IMR-90 (cell line): Measurements from ENCODE around the gene MSH2.

Source experiments
- BHLHE40 ChIP-seq: fragments of 150-350 bp; IDR thresholded peaks from 2 replicates; pipeline ENCODE4 v1.6.1; 2016; ENCODE audit warnings: mild to moderate bottlenecking, low read depth, low read length
- CEBPB ChIP-seq: IDR thresholded peaks from 2 replicates; pipeline ENCODE4 v1.6.1; 2012; ENCODE audit warnings: low read depth, low read length, improper control_type of control experiment
- MAFK ChIP-seq: IDR thresholded peaks from 2 replicates; pipeline ENCODE4 v1.6.1; 2012; ENCODE audit warnings: low read depth, low read length, improper control_type of control experiment
- MXI1 ChIP-seq: IDR thresholded peaks from 2 replicates; pipeline ENCODE4 v1.6.1; 2012; ENCODE audit warnings: low read depth, mild to moderate bottlenecking, low read length, moderate library complexity, borderline replicate concordance
- POLR2A ChIP-seq: IDR thresholded peaks from 2 replicates; pipeline ENCODE4 v1.6.1; 2012; ENCODE audit warnings: mild to moderate bottlenecking, low read depth, low read length
- TF ChIP-seq, protein P1 (sequence below): conservative IDR thresholded peaks from 2 replicates; pipeline ENCODE4 v1.5.1; 2012; ENCODE audit warnings: mild to moderate bottlenecking, low read depth, low read length, improper control_type of control experiment
- TF ChIP-seq, protein P2 (sequence below): fragments of 150-350 bp; IDR thresholded peaks from 2 replicates; pipeline ENCODE4 v1.6.1; 2017; ENCODE audit warnings: mild to moderate bottlenecking, antibody characterized with exemption, low read length, low read depth

DNA sequence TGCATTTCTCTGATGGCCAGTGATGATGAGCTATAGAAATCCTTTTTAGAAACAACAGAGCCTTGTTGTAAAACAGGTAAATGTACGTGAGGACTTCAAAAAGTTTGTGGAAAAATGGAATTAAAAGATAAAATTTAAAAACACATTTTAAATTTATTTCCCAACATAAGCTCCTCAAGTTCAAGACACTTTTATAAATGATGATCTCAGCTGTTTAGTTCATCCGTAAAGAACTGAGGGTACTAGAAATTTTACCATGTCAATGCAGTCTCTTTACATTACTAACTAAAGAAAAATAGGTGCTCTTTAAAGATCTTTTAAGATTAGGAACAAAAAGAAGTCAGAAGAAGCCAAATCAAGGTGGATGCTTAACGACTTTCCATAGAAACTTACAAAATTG is 52.5 kb downstream of the MSH2 start:
- no peak for TF ChIP-seq POLR2A
- no peak for TF ChIP-seq CEBPB
- TF ChIP-seq MXI1, result no peak
- TF ChIP-seq BHLHE40, result no peak
- TF ChIP-seq, protein P1, sequence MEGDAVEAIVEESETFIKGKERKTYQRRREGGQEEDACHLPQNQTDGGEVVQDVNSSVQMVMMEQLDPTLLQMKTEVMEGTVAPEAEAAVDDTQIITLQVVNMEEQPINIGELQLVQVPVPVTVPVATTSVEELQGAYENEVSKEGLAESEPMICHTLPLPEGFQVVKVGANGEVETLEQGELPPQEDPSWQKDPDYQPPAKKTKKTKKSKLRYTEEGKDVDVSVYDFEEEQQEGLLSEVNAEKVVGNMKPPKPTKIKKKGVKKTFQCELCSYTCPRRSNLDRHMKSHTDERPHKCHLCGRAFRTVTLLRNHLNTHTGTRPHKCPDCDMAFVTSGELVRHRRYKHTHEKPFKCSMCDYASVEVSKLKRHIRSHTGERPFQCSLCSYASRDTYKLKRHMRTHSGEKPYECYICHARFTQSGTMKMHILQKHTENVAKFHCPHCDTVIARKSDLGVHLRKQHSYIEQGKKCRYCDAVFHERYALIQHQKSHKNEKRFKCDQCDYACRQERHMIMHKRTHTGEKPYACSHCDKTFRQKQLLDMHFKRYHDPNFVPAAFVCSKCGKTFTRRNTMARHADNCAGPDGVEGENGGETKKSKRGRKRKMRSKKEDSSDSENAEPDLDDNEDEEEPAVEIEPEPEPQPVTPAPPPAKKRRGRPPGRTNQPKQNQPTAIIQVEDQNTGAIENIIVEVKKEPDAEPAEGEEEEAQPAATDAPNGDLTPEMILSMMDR, result no peak
- 0 out of 2 replicates have a peak, but pooled peaks have one; percentile 9 for TF ChIP-seq MAFK
- TF ChIP-seq, protein P2, sequence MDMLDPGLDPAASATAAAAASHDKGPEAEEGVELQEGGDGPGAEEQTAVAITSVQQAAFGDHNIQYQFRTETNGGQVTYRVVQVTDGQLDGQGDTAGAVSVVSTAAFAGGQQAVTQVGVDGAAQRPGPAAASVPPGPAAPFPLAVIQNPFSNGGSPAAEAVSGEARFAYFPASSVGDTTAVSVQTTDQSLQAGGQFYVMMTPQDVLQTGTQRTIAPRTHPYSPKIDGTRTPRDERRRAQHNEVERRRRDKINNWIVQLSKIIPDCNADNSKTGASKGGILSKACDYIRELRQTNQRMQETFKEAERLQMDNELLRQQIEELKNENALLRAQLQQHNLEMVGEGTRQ, result no peak
